Activated CD8-positive, alpha-beta memory T cell treated with anti-CD3 and anti-CD28 coated beads, Interleukin-2, amount 50 U/mL, for 1 hour (primary cell): Measurements from ENCODE around the gene SAMD8.
"Not testable (repeated sequence)": the region's sequence is repeated elsewhere in the genome, so short reads cannot be mapped to it uniquely, and the experiment has no call there.

Experiments
- DNase-seq: peaks from one replicate; pipeline ENCODE4 v3.0.0-alpha.2; 2020; ENCODE audit errors: extremely low read depth

The SAMD8 gene

DNA sequence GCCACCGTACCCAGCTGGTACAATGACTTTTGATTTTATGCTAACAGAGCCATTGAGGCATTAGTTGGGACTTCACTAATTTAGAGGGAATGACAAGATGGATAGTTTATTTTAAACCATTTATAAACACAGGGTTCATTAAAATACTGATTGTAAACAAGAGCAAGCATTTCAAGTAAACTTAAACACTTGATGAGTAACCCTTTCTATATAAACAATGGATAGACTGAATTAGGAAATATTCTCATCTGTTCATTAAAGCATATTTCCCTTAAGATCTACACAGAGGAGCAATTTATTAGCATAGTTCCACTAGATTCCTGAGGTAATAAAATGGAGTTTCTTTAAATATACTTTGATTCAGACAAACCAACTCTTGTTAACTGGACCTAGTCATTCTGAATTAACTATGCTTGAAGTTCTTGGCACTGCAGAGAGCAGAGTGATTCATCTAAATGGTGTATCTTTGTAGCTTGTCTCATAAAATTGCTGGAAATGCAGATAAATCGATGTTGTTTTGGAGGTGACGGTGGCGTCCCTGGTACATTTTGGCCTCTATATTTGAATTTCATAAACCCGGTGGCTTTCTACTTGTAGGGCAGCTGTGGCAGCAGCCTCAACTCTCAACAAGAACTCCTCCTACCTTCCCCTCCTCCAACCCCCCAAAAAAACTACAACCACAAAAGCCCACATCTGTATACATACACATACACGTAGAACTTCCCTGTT is 83.7 kb downstream of the SAMD8 start:
- no peak for DNase-seq

DNA sequence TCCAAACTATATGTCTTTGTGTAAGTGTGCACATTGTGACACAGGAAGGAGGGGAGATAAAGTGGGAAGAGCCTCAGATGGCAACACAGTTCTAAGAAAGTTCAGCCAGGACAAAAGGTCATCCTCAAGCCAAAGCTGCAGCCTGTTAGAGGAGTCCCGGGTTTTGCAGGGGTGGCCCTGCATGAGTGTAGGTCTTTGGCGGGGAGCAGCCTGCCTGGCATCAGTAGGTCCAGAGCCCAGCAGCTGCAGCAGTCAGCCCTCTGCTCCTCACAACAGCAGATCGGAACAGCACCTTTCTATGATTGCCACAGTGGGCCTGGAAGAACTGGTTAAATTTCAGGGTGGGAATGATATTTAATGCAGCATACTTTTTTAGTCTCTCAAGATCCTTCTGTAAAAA is 85.6 kb downstream of the SAMD8 start:
- no peak for DNase-seq

DNA sequence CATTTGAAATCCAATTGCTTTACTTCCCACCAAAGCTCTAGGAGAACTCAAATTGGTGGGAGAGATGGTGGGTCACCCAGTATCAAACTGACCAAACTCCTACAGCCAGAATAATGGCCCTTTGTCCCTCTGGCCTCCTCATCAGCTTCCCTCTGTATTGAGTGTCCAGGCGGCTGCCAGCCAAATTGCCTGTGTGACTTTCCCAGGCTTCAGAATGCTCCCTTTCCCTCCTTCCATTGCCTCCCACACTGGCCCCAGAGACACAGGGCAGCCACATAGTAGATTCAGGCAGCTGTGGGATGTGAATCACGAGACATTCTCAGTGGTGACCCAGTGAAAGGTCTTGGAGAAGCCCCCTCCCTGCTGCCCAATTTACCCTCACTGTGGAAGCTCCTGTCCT is 86.5 kb downstream of the SAMD8 start:
- no peak for DNase-seq

DNA sequence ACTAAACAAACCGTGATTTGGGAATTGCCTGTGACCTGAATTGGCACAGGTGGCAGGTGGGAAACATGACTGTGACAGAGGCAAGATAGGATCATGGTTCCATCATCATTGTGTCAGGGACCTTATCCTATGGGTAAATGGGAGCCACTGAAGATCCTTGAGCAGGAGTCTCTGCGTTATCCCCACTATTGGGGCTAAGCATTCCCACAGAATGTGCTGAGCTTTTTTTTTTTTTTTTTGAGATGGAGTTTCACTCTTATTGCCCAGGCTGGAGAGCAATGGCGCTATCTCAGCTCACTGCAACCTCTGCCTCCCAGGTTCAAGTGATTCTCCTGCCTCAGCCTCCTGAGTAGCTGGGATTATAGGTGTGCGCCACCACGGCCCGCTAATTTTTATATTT is 88.5 kb downstream of the SAMD8 start:
- not testable (repeated sequence) for DNase-seq

DNA sequence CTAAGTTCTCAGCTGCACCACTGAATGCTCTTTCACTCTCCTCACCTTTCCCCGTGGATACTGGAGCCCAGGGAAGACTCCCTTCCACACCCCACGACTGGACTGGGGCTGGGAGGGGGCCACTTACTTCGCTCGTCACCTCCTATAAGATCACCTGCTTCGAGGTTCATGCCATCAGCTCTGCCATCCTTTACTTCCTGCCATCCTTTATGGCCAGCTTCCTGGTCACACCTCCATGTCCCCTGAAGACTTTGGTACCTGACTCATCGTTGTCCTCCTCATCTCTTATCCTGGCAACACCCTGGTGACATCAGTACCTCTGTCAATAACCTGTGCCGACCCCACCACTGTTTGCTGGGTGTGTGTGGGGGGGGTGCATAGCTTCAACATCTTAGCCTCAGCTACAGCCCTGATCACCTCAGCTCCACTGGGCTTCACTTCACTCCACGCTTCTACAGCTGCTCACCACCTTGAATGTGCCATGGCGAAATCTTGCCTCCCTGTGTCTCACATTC is 90.4 kb downstream of the SAMD8 start:
- no peak for DNase-seq

DNA sequence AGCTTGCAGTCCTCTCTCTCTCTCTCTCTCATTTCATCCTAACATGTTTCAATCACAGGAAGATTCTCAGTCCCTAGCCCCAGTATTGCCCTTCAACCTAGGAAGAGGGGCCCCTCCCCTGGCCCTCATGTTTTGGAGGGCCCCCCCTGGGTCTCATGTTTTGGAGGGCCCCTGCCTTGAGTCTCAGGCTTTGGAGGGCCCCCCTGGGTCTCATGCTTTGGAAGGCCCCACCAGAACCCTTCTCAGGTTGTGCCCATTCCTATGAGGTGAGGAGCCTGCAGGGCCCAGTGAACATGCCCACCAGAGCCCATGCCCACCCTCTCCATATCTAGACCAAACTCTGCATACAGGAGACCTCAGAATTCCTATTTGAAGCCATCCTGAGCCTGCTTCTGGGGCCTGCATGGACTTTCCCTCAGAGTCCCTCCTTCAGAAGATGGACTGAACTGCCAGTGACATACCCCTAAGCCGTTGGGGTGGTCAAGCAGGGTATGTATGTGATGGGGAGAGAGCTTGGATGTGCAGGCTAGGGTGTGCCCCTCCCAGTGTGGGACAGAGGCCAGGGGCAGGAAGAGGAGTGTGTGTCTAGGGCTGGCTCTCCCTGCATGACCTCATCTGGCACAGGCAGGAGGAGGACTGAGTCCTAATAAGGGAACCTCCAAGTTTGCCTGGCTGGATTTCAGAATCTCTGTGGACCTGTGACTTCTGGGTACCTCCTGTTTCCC is 91.0 kb downstream of the SAMD8 start:
- no peak for DNase-seq

DNA sequence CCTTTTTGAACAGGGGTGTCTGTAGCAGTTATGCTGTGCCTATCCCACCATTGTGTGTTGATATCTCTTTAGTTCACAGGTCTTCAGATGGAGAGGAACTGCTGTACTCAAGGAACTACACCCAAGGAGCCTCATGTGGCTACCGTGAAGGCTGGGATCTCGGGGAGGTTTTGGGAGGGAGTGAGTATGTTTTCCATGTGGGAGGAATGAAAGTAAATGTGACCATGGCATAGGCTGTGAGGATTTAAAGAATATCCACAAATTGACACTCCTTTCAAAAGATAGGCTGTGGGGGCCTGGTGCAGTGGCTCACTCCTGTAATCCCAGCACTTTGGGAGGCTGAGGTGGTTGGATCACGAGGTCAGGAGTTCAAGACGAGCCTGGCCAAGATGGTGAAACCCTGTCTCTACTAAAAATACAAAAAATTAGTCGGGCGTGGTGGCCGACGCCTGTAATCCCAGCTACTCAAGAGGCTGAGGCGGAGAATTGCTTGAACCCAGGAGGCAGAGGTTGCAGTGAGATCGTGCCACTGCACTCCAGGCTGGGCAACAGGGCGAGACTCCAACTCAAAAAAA is 91.7 kb downstream of the SAMD8 start:
- not testable (repeated sequence) for DNase-seq

DNA sequence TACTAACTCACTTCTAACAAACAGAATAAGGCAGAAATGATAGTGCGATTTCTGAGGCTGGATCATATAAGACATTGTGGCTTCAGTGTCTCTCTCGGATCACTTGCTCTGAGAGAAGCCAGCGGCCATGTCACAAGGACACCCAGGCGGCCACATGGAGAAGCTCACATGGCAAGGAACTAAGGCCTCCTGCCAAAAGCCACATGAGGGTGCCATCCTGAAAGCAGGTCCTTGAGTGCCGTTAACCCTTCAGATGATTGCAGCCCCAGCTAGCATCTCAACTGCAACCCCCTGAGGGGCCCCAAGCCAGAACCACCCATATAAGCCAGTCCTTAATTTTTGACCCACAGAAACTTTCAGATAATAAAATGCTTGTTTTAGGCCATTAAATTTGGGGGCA is 92.3 kb downstream of the SAMD8 start:
- DNase-seq, result no peak

DNA sequence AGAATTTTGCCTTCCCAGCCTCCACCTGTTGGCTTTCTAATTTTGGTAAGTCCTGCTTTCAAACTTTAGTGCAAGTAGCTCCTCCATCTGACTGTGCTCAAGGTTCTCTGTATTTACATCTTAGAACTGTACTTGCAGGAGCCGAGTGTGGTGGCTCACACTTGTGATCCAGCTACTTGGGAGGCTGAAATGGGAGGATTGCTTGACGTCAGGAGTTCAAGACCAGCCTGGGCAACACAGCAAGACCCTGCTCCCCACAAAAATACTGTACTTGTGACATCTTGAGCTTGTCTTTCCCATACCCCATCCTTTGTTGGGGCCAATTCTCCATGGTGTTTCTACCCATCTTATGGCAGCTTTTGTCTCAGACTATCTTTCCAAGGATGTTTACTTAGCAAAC is 94.5 kb downstream of the SAMD8 start:
- no peak for DNase-seq

DNA sequence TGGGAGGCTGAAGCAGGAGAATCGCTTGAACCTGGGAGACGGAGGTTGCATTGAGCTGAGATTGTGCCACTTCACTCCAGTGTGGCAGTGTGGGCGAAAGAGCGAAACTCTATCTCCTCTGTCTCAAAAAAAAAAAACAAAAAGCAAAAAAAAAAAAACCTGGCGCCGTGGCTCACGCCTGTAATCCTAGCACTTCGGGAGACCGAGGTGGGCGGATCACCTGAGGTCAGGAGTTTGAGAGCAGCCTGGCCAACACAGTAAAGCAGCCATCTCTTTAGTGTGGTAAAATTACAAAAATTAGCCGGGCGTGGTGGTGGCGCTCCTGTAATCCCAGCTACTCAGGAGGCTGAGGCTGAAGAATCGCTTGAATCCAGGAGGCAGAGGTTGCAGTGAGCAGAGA is 95.2 kb downstream of the SAMD8 start:
- DNase-seq, result not testable (repeated sequence)

DNA sequence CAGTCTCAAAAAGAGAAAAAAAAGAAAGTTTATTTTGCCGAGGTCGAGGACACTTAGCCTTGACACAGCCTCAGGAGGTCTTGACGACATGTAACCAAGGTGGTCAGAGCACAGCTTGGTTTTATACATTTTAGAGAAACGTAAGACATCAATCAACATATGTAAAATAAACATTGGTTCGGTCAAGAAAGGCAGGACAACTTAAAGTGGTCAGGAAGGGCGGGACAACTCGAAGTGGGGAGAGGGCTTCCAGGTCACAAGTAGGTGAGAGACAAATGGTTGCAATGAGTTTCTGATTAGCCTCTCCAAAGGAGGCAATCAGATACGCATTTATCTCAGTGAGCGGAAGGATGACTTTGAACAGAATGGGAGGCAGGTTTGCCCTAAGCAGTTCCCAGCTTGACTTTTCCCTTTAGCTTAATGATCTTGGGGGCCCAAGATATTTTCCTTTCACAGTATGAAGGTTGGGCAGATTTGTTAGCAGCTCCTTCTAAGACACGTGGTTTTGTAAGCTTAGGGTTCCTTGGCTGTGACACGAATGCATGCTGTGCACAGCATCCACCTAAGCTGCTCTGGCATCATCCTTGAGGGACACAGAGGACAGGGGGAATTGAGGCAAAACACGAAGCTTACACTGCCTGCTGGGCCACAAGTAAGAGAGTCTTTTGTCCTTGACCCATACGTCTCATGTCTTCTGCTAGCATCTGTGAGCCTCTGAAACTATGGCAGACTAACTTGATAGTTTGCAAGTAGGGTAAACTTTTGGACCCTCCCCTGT is 95.8 kb downstream of the SAMD8 start:
- no peak for DNase-seq

DNA sequence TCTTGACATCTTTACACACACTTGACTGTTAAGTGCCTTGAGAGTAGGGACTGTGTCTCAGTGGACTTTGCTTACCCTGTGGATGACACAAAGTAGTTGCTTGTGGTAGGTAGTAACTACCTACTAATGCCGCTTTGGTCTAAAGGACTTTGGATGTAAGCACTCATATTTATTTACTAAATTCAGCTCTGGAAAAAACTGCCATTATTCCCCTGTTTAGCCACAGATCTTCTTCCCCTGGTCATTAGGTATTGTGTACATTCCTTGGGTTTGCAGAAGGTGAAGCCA is 96.3 kb downstream of the SAMD8 start:
- DNase-seq, result no peak

DNA sequence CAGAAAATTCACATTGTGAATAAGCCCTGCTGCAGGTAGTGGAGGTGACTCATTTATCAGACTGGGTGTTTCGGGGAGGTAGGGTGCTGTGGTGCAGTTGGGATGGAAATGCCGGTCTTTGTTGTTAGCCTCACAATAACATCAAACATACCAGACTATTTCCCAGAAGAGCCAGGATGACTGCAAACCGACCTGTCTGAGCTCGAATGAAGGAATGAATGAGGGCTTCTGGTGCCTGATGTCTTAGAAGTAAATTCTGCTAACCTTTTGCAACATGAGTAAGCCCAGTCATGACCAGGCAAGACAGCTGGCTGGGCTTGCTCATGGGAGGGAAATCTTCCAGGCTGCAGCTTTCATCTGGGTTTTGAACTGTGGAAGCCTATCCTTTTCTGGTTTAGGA is 96.7 kb downstream of the SAMD8 start:
- no peak for DNase-seq

DNA sequence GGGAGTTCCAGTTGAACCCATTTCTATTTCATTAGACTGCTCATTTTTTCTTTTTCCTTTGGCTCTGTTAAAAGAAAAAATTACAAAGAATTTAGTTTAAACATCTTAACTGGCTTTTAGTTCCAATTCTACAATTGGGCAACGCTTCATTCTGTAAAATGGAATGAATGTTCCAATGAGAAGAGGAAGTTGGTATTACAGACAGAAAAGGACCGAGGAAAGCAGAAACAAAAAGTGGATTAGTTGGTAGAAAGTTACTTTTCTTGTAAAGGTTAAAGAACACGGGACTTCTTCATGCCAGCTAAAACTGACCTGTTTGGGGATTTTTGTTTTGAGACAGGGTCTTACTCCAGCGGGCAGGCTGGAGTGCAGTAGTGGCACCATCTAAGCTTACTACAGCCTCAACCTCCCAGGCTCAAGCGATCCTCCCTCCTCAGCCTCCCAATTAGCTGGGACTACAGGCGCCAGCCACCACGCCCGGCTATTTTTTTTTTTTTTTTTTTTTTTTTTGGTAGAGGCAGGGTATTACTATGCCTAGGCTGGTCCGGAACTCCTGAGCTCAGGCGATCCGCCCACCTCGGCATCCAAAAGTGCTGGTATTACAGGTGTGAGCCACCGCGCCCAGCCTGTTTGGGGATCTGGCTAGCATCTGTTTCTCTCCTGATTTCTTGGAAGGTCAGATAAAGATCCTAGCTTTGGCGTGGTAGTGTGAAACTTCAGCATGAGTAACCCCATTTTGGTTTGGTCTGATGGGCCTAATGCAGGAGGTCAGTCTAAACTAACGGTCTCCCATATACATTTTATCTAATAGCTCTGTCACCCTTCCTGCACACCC is 97.8 kb downstream of the SAMD8 start:
- DNase-seq, result no peak

DNA sequence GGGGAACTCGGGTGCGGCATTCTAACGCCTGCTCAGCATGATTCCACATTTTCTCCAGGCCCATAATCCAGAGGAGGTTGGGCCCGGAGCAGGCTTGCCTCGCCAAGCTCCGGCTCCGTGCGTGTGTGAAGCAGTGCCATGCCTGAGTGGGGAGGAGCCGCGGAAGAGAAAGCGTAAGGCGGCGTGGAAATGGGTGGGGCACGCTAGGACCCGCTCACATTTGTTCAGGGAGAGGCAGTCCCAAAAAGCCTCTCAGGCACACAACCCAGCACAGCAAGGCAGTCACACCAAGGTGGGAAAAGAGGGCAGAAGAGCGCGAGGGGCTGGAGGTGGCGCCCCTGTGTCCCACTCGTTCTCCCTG is 98.4 kb downstream of the SAMD8 start:
- peak; percentile 52 for DNase-seq

DNA sequence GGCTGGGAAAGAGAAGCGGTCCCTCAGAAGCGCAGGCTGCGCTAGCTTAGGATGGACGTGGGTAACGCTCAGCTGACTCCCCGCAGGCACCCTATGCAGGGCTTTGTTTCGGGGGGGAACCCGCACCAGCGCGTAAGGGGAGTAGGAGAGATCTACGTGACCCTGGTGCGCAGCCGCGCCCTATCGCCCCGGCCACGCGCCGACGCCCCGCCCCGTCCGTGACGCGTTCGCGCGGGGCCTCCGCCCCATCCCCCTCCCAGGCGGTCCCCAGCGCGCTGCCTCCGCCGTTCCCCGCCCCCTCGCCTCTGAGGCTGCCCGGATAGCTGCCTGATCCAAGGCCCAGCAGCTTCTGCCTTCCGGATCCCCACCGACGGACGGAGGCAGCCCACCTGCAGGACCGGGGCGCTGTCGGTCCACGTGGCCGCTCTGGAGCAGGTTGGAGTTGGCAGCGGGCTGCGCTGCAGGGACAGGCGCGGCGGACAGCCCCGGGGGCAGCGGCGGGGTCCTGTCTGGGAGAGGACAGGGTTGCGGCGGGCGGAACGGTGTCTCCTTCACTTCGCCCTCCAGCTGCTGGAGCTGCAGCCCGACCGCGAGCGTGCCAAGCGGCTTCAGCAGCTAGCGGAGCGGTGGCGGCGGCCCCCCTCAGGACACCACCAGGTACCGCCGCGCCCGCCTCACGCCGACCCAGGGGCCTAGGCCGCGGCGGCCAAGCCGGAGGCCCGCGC is 99.0 kb downstream of the SAMD8 start, which contains the start of gene VDAC2:
TSS of gene VDAC2 (plus strand) at position 515 of the 725 bp plus-strand sequence. CDS start 363 bp downstream, outside the sequence.
- DNase-seq, result peak; percentile 85

DNA sequence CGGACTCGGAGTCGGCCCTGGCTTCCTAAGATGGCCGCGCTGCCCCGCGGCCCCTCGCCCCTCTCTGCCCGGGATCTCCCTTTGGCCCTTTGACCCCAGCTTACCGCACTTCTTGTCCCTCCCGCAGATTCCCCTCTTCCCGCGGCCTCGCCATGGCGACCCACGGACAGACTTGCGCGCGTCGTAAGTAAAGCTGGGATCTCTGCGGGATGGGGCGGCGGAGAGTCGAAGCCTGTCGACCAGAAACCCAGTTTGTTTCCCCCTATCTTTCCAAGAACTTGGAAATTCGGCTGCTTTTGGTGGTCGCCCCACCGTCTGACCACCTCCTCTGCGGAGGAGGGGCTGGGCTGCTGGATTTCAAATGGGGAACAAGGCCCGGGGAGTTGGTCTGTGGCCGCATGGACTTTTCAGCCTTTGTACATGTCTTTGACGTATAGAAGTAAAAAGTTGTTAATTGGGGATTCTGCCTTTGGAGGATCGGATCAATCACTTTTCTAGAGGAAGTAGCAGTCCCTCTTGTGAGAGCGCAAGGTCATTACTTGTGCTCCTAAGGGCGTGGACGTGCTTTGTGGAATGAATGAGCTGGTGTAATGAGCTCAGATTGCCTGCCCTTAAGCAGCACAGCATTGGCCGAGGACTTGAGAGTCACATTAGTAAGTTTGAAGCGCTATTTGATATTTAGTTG is 99.7 kb downstream of the SAMD8 start:
- DNase-seq, result no peak

DNA sequence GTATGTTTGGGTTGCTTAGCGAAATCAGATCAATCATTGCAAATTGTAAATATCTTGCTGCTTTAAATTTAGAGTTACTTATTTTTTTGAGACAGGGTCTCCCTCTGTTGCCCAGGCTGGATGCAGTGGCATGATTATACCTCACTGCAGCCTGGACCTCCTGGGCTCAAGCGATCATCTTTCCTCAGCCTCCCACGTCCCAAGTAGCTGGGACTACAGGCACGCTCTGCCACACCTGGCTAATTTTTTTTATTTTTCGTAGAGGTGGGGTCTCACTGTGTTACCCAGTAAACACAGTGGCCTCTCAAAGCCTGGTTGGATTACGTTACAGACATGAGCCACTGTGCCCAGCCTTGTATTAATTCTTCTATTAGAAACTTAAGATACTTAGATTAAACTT is 100.9 kb downstream of the SAMD8 start:
- no peak for DNase-seq

DNA sequence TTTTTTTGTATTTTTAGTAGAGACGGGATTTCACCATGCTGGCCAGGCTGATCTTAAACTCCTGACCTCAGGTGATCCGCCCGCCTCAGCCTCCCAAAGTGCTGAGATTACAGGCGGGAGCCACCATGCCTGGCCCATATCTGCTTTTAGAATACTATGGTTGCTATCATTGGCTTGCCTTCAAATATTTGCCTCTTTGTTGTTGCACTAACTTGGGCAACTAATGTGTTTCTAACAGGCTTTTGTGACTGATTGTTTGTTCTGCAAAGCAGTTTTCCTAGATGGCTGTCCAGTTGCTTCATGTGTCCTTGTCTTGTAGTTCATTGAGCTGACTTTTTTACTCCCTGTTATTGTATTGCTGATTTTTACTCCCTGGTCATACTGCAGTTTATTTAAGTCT is 108.8 kb downstream of the SAMD8 start:
- no peak for DNase-seq

DNA sequence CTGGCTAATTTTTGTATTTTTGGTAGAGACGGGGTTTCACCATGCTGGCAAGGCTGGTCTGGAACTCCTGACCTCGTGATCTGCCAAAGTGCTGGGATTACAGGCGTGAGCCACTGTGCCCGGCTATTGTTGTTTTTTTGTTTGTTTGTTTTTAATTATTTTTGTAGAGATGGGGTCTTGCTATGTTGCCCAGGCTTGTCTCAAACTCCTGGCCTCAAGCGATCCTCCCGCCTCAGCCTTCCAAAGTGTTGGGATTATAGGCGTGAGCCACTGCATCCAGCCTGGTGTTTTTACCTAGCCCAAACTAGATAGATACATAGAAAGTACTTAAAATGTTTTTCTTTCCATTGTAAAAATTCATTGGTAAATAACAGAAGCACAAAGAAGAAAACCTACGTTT is 110.0 kb downstream of the SAMD8 start:
- DNase-seq, result not testable (repeated sequence)
